HG02938 (cell line): ENCODE data around the gene C19orf85.

ENCODE experiments used
- ATAC-seq: cut with Tn5 transposase; IDR thresholded peaks from one replicate; pipeline ENCODE4 v1.9.1; 2021; ENCODE audit warnings: mild to moderate bottlenecking, moderate library complexity; ENCODE audit not compliant: unreplicated experiment

Gene C19orf85

GRCh38 chr19:55478364-55478763 is 13.8 kb upstream of the C19orf85 start:
- ATAC-seq: no peak

- ATAC-seq: no peak
Observed at GRCh38 chr19:55477905-55478304, 13.4 kb upstream of the C19orf85 start.

GRCh38 chr19:55476100-55476775 is 11.7 kb upstream of the C19orf85 start, which contains the start of gene ZNF628:
TSS of gene ZNF628 (plus strand) at chr19:55476617. CDS start at chr19:55479911, 3,294 bp downstream.
- peak; percentile 83 for ATAC-seq

GRCh38 chr19:55474269-55475265 is 10.0 kb upstream of the C19orf85 start:
- ATAC-seq: no peak

GRCh38 chr19:55473225-55474012 is 8.9 kb upstream of the C19orf85 start:
- ATAC-seq: no peak

GRCh38 chr19:55472463-55472862 is 7.9 kb upstream of the C19orf85 start:
- ATAC-seq: no peak

GRCh38 chr19:55471266-55471665 is 6.7 kb upstream of the C19orf85 start:
- no peak for ATAC-seq

- ATAC-seq: no peak
Observed at GRCh38 chr19:55468054-55468393, 3.5 kb upstream of the C19orf85 start.

- ATAC-seq: no peak
Observed at GRCh38 chr19:55467236-55468053, 2.9 kb upstream of the C19orf85 start.

GRCh38 chr19:55466241-55466614 is 1.7 kb upstream of the C19orf85 start:
- ATAC-seq: no peak

- no peak for ATAC-seq
Observed at GRCh38 chr19:55465460-55466240, 1.1 kb upstream of the C19orf85 start.

GRCh38 chr19:55464039-55464661 is 401 bp downstream of the C19orf85 start:
- ATAC-seq: no peak

GRCh38 chr19:55463583-55464031 is 944 bp downstream of the C19orf85 start:
- no peak for ATAC-seq

GRCh38 chr19:55462722-55463121 is 1.8 kb downstream of the C19orf85 start:
- ATAC-seq: no peak

GRCh38 chr19:55461974-55462626 is 2.5 kb downstream of the C19orf85 start:
- no peak for ATAC-seq

- peak; percentile 95 for ATAC-seq
Observed at GRCh38 chr19:55461259-55461973, 3.1 kb downstream of the C19orf85 start, which contains the start of gene ISOC2. TSS of gene ISOC2 (minus strand) at chr19:55461642. CDS start at chr19:55456486, 5,156 bp downstream.

GRCh38 chr19:55460670-55461258 is 3.8 kb downstream of the C19orf85 start:
- ATAC-seq: no peak
